H1 (cell line): ENCODE data around the gene FBXO2. TPM values are rescaled to one million over a fixed set of nuclear protein-coding genes. Genes with fewer than 3 reads are reported as not detected.

Experiments
- CTCF ChIA-PET: fragments of 300-600 bp; sonication (Branson Sonifier 250); formaldehyde crosslinking; loops from one replicate; lab custom pipeline; 2021; ENCODE audit not compliant: partially characterized antibody; lab: Charles Lee
- POLR2A ChIA-PET: fragments of 300-600 bp; sonication (Branson Sonifier 250); formaldehyde crosslinking; loops from one replicate; lab custom pipeline; 2021; ENCODE audit warnings: inconsistent platforms; ENCODE audit not compliant: partially characterized antibody; lab: Charles Lee
- DNase-seq, 2 experiments: peaks; one replicate each; pipeline versions ENCODE4 v3.0.0 to v3.0.0-alpha.2; 2010 to 2022; ENCODE audit warnings: low spot score in 2 of 2, low read depth in 1 of 2, mixed read lengths in 1 of 2
- FAIRE-seq: peaks from 2 replicates; lab custom pipeline; 2011; peaks lifted over from hg19 to GRCh38; lab: Jason Lieb, UNC
- H2AFZ ChIP-seq: 2 replicates; pipeline ENCODE4 v1.8.1; 2012; ENCODE audit warnings: low read length, inconsistent platforms
- H2AK5ac ChIP-seq: 2 replicates; pipeline ENCODE4 v1.6.1; 2013; ENCODE audit warnings: low read depth, low read length
- H2BK120ac ChIP-seq: replicated peaks from 2 replicates; pipeline ENCODE3; 2013; ENCODE audit warnings: low read depth, low read length, inconsistent platforms
- H2BK12ac ChIP-seq: 2 replicates; pipeline ENCODE4 v1.6.1; 2013; ENCODE audit warnings: low read depth, low read length
- H2BK15ac ChIP-seq: 2 replicates; pipeline ENCODE4 v1.6.1; 2013; ENCODE audit warnings: low read length
- H2BK20ac ChIP-seq: 2 replicates; pipeline ENCODE4 v1.6.1; 2013; ENCODE audit warnings: low read length
- H2BK5ac ChIP-seq: 2 replicates; pipeline ENCODE4 v1.6.1; 2013; ENCODE audit warnings: low read depth, low read length
- H3K14ac ChIP-seq: 2 replicates; pipeline ENCODE4 v1.6.1; 2013; ENCODE audit warnings: inconsistent platforms; ENCODE audit not compliant: insufficient read length
- H3K18ac ChIP-seq: 2 replicates; pipeline ENCODE4 v1.6.1; 2013; ENCODE audit warnings: low read length; ENCODE audit errors: extremely low read depth
- H3K23ac ChIP-seq: 2 replicates; pipeline ENCODE4 v1.6.1; 2013; ENCODE audit warnings: inconsistent platforms; ENCODE audit not compliant: insufficient read length
- H3K23me2 ChIP-seq: 2 replicates; pipeline ENCODE4 v1.6.1; 2013; ENCODE audit warnings: low read depth, low read length
- H3K27ac ChIP-seq: 2 replicates; pipeline ENCODE4 v1.6.1; 2011; ENCODE audit warnings: low read depth, low read length, inconsistent platforms
- H3K27me3 ChIP-seq, 4 experiments: replicated peaks in 1 of 4; 1 replicate in 1 of 4; 2 replicates in 3 of 4; pipeline versions ENCODE4 v1.6.1 to v1.8.1; 2011 to 2013; ENCODE audit warnings: low read length in 3 of 4, mild to moderate bottlenecking in 3 of 4, inconsistent platforms in 2 of 4, mixed read lengths in 2 of 4, moderate library complexity in 1 of 4; ENCODE audit not compliant: control insufficient read depth in 3 of 4, insufficient read depth in 3 of 4; ENCODE audit errors: extremely low read depth in 1 of 4
- H3K36me3 ChIP-seq, 4 experiments: 2 replicates each; pipeline versions ENCODE4 v1.6.1 to v1.8.1; 2011 to 2013; ENCODE audit warnings: mild to moderate bottlenecking in 4 of 4, low read length in 3 of 4, moderate library complexity in 2 of 4, control low read depth in 1 of 4, inconsistent platforms in 1 of 4; ENCODE audit not compliant: insufficient read depth in 4 of 4, control insufficient read depth in 2 of 4
- H3K4ac ChIP-seq: replicated peaks from 2 replicates; pipeline ENCODE3; 2013; ENCODE audit warnings: low read length, low read depth, mixed read lengths, inconsistent platforms; ENCODE audit not compliant: insufficient read length
- H3K4me1 ChIP-seq, 4 experiments: replicated peaks in 1 of 4; 1 replicate in 1 of 4; 2 replicates in 3 of 4; pipeline versions ENCODE4 v1.6.1 to v1.8.1; 2011 to 2013; ENCODE audit warnings: low read length in 3 of 4, inconsistent platforms in 2 of 4, mixed read lengths in 1 of 4; ENCODE audit not compliant: insufficient read depth in 4 of 4, control insufficient read depth in 3 of 4
- H3K4me2 ChIP-seq, 2 experiments: 2 replicates each; pipeline versions ENCODE4 v1.6.1 to v1.8.1; 2011 to 2013; ENCODE audit warnings: low read depth in 2 of 2, low read length in 2 of 2, control low read depth in 1 of 2, inconsistent platforms in 1 of 2, mild to moderate bottlenecking in 1 of 2; ENCODE audit not compliant: insufficient read depth in 1 of 2
- H3K4me3 ChIP-seq, 4 experiments: fragments of 200-600, 300-600 bp in 1 of 4; sonication (generic), shearing (Covaris generic), sonication (Bioruptor Twin) in 1 of 4; 2 replicates each; pipeline versions ENCODE4 v1.5.1 to v1.8.1; 2011 to 2016; ENCODE audit warnings: low read length in 4 of 4, low read depth in 3 of 4, control low read depth in 2 of 4, inconsistent platforms in 2 of 4, mild to moderate bottlenecking in 2 of 4, mixed read lengths in 1 of 4, moderate library complexity in 1 of 4; ENCODE audit not compliant: insufficient read depth in 2 of 4; ENCODE audit errors: extremely low read depth in 1 of 4
- H3K56ac ChIP-seq: replicated peaks from 2 replicates; pipeline ENCODE3; 2013; ENCODE audit warnings: low read depth, mild to moderate bottlenecking, mixed read lengths, low read length, inconsistent platforms; ENCODE audit not compliant: insufficient read length
- H3K79me1 ChIP-seq: 2 replicates; pipeline ENCODE4 v1.6.1; 2013; ENCODE audit warnings: low read depth, low read length, control low read depth
- H3K79me2 ChIP-seq, 2 experiments: 2 replicates each; pipeline versions ENCODE4 v1.6.1 to v1.8.1; 2012 to 2013; ENCODE audit warnings: low read length in 2 of 2, mild to moderate bottlenecking in 2 of 2, inconsistent platforms in 1 of 2; ENCODE audit not compliant: insufficient read depth in 2 of 2, control insufficient read depth in 1 of 2
- H3K9ac ChIP-seq, 4 experiments: replicated peaks in 1 of 4; 1 replicate in 1 of 4; 2 replicates in 3 of 4; pipeline versions ENCODE4 v1.6.1 to v1.8.1; 2011 to 2013; ENCODE audit warnings: low read depth in 3 of 4, low read length in 3 of 4, control low read depth in 2 of 4, mild to moderate bottlenecking in 2 of 4, moderate library complexity in 2 of 4, inconsistent platforms in 1 of 4; ENCODE audit errors: extremely low read depth in 1 of 4
- H3K9me3 ChIP-seq, 2 experiments: 2 replicates each; pipeline versions ENCODE4 v1.6.1 to v1.8.1; 2012 to 2013; ENCODE audit warnings: mild to moderate bottlenecking in 2 of 2, moderate library complexity in 2 of 2, control low read depth in 1 of 2, inconsistent platforms in 1 of 2, low read depth in 1 of 2, low read length in 1 of 2, mixed read lengths in 1 of 2; ENCODE audit not compliant: insufficient read depth in 2 of 2
- H4K20me1 ChIP-seq, 2 experiments: replicated peaks in 1 of 2; 2 replicates each; pipeline versions ENCODE3 to v1.8.1; 2011 to 2013; ENCODE audit warnings: inconsistent platforms in 2 of 2, low read length in 2 of 2, mild to moderate bottlenecking in 1 of 2; ENCODE audit not compliant: insufficient read depth in 2 of 2, control insufficient read depth in 1 of 2
- H4K5ac ChIP-seq: 2 replicates; pipeline ENCODE4 v1.6.1; 2013; ENCODE audit warnings: low read length, low read depth, mixed read lengths, inconsistent platforms; ENCODE audit not compliant: insufficient read length
- H4K8ac ChIP-seq: 2 replicates; pipeline ENCODE4 v1.8.0; 2013; ENCODE audit warnings: mild to moderate bottlenecking, moderate library complexity, low read length, inconsistent platforms; ENCODE audit not compliant: insufficient read depth; ENCODE audit errors: extremely low read depth
- H4K91ac ChIP-seq: replicated peaks from 2 replicates; pipeline ENCODE3; 2013; ENCODE audit warnings: low read length, mixed read lengths, inconsistent platforms; ENCODE audit not compliant: insufficient read length
- ASH2L ChIP-seq: fragments of 200-600, 300-600 bp; sonication (generic); IDR thresholded peaks from one replicate; pipeline ENCODE4 v1.7.1; 2017; ENCODE audit warnings: low read length
- CTBP2 ChIP-seq: IDR thresholded peaks from 2 replicates; pipeline ENCODE4 v1.7.0; 2011; ENCODE audit warnings: borderline replicate concordance, mild to moderate bottlenecking, moderate library complexity, mixed read lengths, low read length; ENCODE audit not compliant: insufficient read depth, insufficient read length
- E2F6 ChIP-seq: IDR thresholded peaks from 2 replicates; pipeline ENCODE4 v1.6.1; 2012; ENCODE audit warnings: inconsistent platforms
- NANOG ChIP-seq: IDR thresholded peaks from 2 replicates; pipeline ENCODE4 v1.6.1; 2011; ENCODE audit warnings: low read length, low read depth, mild to moderate bottlenecking, inconsistent platforms; ENCODE audit not compliant: insufficient read depth, poor library complexity, severe bottlenecking
- POLR2AphosphoS5 ChIP-seq: IDR thresholded peaks from 2 replicates; pipeline ENCODE4 v1.6.1; 2011; ENCODE audit warnings: low read depth, low read length
- TAF1 ChIP-seq: IDR thresholded peaks from 2 replicates; pipeline ENCODE4 v1.6.1; 2011; ENCODE audit warnings: mild to moderate bottlenecking, low read depth, low read length
- USF2 ChIP-seq: IDR thresholded peaks from 2 replicates; pipeline ENCODE4 v1.6.1; 2011; ENCODE audit warnings: low read length, improper control_type of control experiment
- WGBS, 2 experiments: shearing (Covaris generic) in 1 of 2; methylation state at CpG; one replicate each; pipeline versions ENCODE4 v1.1.6 to v1.1.7; 2013 to 2015; ENCODE audit warnings: low lambda C conversion rate in 2 of 2, mixed read lengths in 2 of 2, inconsistent platforms in 1 of 2, low coverage in 1 of 2, missing lambda C conversion rate in 1 of 2; ENCODE audit not compliant: insufficient replicate concordance in 2 of 2, insufficient coverage in 1 of 2, insufficient read length in 1 of 2; ENCODE audit errors: extremely low coverage in 1 of 2, missing lambda C conversion rate in 1 of 2; 5-methylcytosine and 5-hydroxymethylcytosine counted together
- polyA plus RNA-seq, 7 experiments: library from polyadenylated mRNA; depleted of rRNA in 3 of 7; stranded (reverse) in 5 of 7; unstranded in 2 of 7; fragments of >200 nt in 5 of 7; fragments of 200-250 nt in 2 of 7; gene quantifications; 1 replicate in 5 of 7; 2 replicates in 1 of 7; 4 replicates in 1 of 7; pipeline versions ENCODE4 v1.2.1 to v1.2.3, GENCODE V29; 2011 to 2013; ENCODE audit warnings: missing spikeins in 2 of 7, mixed read lengths in 2 of 7
- total RNA-seq: library from RNA; stranded (reverse); fragmentation: NEBNext Ultra II Directional; extraction: Animal tissue kit (Norgen Biotek cat#: 25700); gene quantifications from 2 replicates; pipeline ENCODE4 v1.2.1, GENCODE V29; 2021

Gene FBXO2
- total and polyA plus RNA-seq, 2 of the 8 experiments (the other 6 are each of a cell fraction or from before 2014, with no cell fraction given), result 51.3 to 57.9 TPM

GRCh38 chr1:11653861-11654136, 430 bp downstream of the FBXO2 start:
- Histone ChIP-seq H3K56ac (peak overlapping the region; percentile 67), H3K18ac (peak overlapping the region; percentile 55), H3K23ac (no peak overlapping the region), H2AK5ac (0 out of 2 replicates have a peak overlapping the region, but pooled peaks have one; percentile 77), H4K20me1 (peaks cover 5 to 15% of the 10 kb centered on the region in 2 experiments), H2BK15ac (no peak overlapping the region), H4K5ac (peak overlapping the region; percentile 76), H3K36me3 (peaks cover 0 to 11% (median 5%) of the 10 kb centered on the region in 4 experiments; a peak in 4 of 8 replicates), H3K79me1 (peaks cover 3% of the 10 kb centered on the region), H2BK20ac (no peak overlapping the region), H3K27ac (no peak overlapping the region), H3K4me3 (peak overlapping the region; percentile 56 to 78 (median 72)), H3K4ac (peak overlapping the region; percentile 32), H3K14ac (no peak overlapping the region), H3K27me3 (peaks cover 0 to 4% (median 2%) of the 10 kb centered on the region in 4 experiments; a peak in 2 of 7 replicates), H4K91ac (peak overlapping the region; percentile 86), H3K4me1 (peaks cover 6 to 36% (median 30%) of the 10 kb centered on the region in 4 experiments), H3K23me2 (peaks cover 10% of the 10 kb centered on the region; the same call in 1 of the 2 replicates), H4K8ac (peak overlapping the region; percentile 82), H2BK5ac (no peak overlapping the region), H3K9ac (peak overlapping the region; percentile 26 to 56 (median 35); a peak in 4 of 7 replicates), H2AFZ (no peak overlapping the region), H3K79me2 (peaks cover 0 to 7% of the 10 kb centered on the region in 2 experiments; a peak in 1 of 4 replicates), H2BK120ac (no peak overlapping the region), H2BK12ac (peak overlapping the region; percentile 80; the same call in 1 of the 2 replicates), H3K9me3 (no peaks in the 10 kb centered on the region), H3K4me2 (peak overlapping the region; percentile 76 to 95)
- FAIRE-seq (no peak), DNase-seq (no peak)
- 7% methylated on average over 3 of the region's 7 CpGs; no CpG with 5 or more reads in 1 of the 2 experiments for WGBS, 2 experiments
- TF ChIP-seq CTBP2 (no peak), E2F6 (0 out of 2 replicates have a peak, but pooled peaks have one; percentile 39), POLR2AphosphoS5 (no peak), NANOG (no peak), ASH2L (no peak), USF2 (no peak), TAF1 (0 out of 2 replicates have a peak, but pooled peaks have one; percentile 3)
- POLR2A ChIA-PET, result interaction anchor here (1.1 to 6.2 kb wide), 9 partner anchors 10 to 99 kb away, joined by 3 to 61 read pairs (median 6); partner anchors contain the start of genes FBXO6 and MAD2L2
- CTCF ChIA-PET, result interaction anchor here (1.0 to 4.4 kb wide), 12 partner anchors 9 to 122 kb away, joined by 3 to 25 read pairs (median 4); partner anchors contain the start of gene FBXO6
